ENCODE data around the gene ENOX1.

DNA sequence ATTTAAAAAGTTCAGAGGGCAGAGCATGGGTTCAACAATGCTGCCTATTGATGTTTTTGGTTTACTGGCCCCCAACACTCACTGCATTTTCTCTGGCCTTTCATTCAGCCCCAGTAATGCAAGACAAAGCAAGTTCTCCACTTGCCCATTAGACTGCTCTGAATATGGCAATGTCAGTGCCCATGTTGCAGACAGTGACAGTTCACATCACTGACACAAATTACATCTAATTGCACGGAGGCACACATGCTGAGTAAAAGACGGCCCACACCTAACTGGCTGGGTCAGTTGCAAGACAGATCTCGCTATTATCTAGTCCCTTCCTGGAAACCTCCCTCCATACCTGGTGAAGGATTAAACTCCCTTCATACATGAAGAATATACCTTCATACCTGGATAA lies 54.0 kb downstream of the ENOX1 start:
- TF ChIP-seq POLR2A (IDR thresholded peaks at IDR 0.05): no peak
- TF ChIP-seq, protein P1, sequence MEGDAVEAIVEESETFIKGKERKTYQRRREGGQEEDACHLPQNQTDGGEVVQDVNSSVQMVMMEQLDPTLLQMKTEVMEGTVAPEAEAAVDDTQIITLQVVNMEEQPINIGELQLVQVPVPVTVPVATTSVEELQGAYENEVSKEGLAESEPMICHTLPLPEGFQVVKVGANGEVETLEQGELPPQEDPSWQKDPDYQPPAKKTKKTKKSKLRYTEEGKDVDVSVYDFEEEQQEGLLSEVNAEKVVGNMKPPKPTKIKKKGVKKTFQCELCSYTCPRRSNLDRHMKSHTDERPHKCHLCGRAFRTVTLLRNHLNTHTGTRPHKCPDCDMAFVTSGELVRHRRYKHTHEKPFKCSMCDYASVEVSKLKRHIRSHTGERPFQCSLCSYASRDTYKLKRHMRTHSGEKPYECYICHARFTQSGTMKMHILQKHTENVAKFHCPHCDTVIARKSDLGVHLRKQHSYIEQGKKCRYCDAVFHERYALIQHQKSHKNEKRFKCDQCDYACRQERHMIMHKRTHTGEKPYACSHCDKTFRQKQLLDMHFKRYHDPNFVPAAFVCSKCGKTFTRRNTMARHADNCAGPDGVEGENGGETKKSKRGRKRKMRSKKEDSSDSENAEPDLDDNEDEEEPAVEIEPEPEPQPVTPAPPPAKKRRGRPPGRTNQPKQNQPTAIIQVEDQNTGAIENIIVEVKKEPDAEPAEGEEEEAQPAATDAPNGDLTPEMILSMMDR (IDR thresholded peaks at IDR 0.05): no peak
